Measurements from ENCODE around the gene GPATCH1. TPM values are rescaled to one million over a fixed set of nuclear protein-coding genes. Genes with fewer than 3 reads are reported as not detected.
A peak's percentile ranks its signal among the peaks of the same experiment; 100 is the strongest.

GPATCH1 gene
- total RNA-seq, 1 donor from 2014 or later = 6.3 TPM

- TF ChIP-seq CTCF (IDR thresholded peaks at IDR 0.05; ENCODE audit: insufficient read depth, low read length, severe bottlenecking) = no peak
- no peak for FAIRE-seq
Observed at GRCh38 chr19:33174186-33174585, 93.2 kb downstream of the GPATCH1 start.

GRCh38 chr19:33175156-33175782 lies 94.3 kb downstream of the GPATCH1 start:
- no peak for FAIRE-seq
- H3K36me3 ChIP-seq (ENCODE audit: control insufficient read depth, insufficient read depth, low read length) = no peaks in the 10 kb centered on the region
- DNase-seq (ENCODE audit: low read depth) = no peak
- no peak for TF ChIP-seq CTCF (IDR thresholded peaks at IDR 0.05; ENCODE audit: insufficient read depth, low read length, severe bottlenecking)
- no peak overlapping the region for H3K4me3 ChIP-seq (ENCODE audit: low read depth, low read length)
- no peaks in the 10 kb centered on the region for H3K27me3 ChIP-seq (ENCODE audit: control insufficient read depth, insufficient read depth, low read length)

More at GRCh38 chr19:33174186-33174585, 93.2 kb downstream of the GPATCH1 start:
- Histone ChIP-seq H3K27me3 (ENCODE audit: control insufficient read depth, insufficient read depth, low read length) (no peaks in the 10 kb centered on the region), H3K4me3 (ENCODE audit: low read depth, low read length) (no peak overlapping the region), H3K36me3 (ENCODE audit: control insufficient read depth, insufficient read depth, low read length) (no peaks in the 10 kb centered on the region)
- no peak for DNase-seq (ENCODE audit: low read depth)

- Histone ChIP-seq H3K4me3 (ENCODE audit: low read depth, low read length) (peak overlapping the region; percentile 86), H3K27me3 (ENCODE audit: control insufficient read depth, insufficient read depth, low read length) (no peaks in the 10 kb centered on the region), H3K36me3 (ENCODE audit: control insufficient read depth, insufficient read depth, low read length) (no peaks in the 10 kb centered on the region)
- FAIRE-seq (peak; percentile 32), DNase-seq (ENCODE audit: low read depth) (no peak)
- TF ChIP-seq CTCF (IDR thresholded peaks at IDR 0.05; ENCODE audit: insufficient read depth, low read length, severe bottlenecking) = no peak
Observed at GRCh38 chr19:33175886-33176669, 95.1 kb downstream of the GPATCH1 start.

- Histone ChIP-seq H3K27me3 (ENCODE audit: control insufficient read depth, insufficient read depth, low read length) (no peaks in the 10 kb centered on the region), H3K36me3 (ENCODE audit: control insufficient read depth, insufficient read depth, low read length) (no peaks in the 10 kb centered on the region), H3K4me3 (ENCODE audit: low read depth, low read length) (peak overlapping the region; percentile 86)
- peak; percentile 17 for TF ChIP-seq CTCF (IDR thresholded peaks at IDR 0.05; ENCODE audit: insufficient read depth, low read length, severe bottlenecking)
- FAIRE-seq (no peak), DNase-seq (ENCODE audit: low read depth) (peak; percentile 93)
Observed at GRCh38 chr19:33176670-33177416, 95.9 kb downstream of the GPATCH1 start.

- H3K36me3 ChIP-seq (ENCODE audit: control insufficient read depth, insufficient read depth, low read length) = no peaks in the 10 kb centered on the region
- FAIRE-seq (no peak), DNase-seq (ENCODE audit: low read depth) (peak; percentile 24)
Observed at GRCh38 chr19:33177417-33177979, 96.5 kb downstream of the GPATCH1 start.

More at GRCh38 chr19:33177417-33177979, 96.5 kb downstream of the GPATCH1 start:
- TF ChIP-seq CTCF (IDR thresholded peaks at IDR 0.05; ENCODE audit: insufficient read depth, low read length, severe bottlenecking) = peak; percentile 46
- H3K27me3 ChIP-seq (ENCODE audit: control insufficient read depth, insufficient read depth, low read length) = no peaks in the 10 kb centered on the region
- H3K4me3 ChIP-seq (ENCODE audit: low read depth, low read length) = peak overlapping the region; percentile 59

Other genes with a start within 250 kb of the GPATCH1 start
- under 0.01 and 0.26 TPM in 2 replicates for gene SLC7A9, start 211.4 kb upstream of the GPATCH1 start, total RNA-seq
- gene CEP89, start 109.2 kb upstream of the GPATCH1 start, total RNA-seq = 5.0 and 7.3 TPM in 2 replicates
- gene FAAP24, start 108.9 kb upstream of the GPATCH1 start, total RNA-seq = 0.79 and 1.0 TPM in 2 replicates
- 16.3 and 22.1 TPM in 2 replicates for gene RHPN2, start 16.3 kb upstream of the GPATCH1 start, total RNA-seq
- not detected in 2 replicates for gene WDR88, start 50.9 kb downstream of the GPATCH1 start, total RNA-seq
- gene LRP3, start 113.1 kb downstream of the GPATCH1 start, total RNA-seq = 9.0 and 10.2 TPM in 2 replicates
- under 0.01 TPM in 1 of 2 replicates, not detected in the other for gene SLC7A10, start 144.7 kb downstream of the GPATCH1 start, total RNA-seq
- gene CEBPA, start 221.4 kb downstream of the GPATCH1 start, total RNA-seq = 10.8 and 17.4 TPM in 2 replicates